Keratinocyte (primary cell): Measurements from ENCODE around the gene NTNG1. TPM values are rescaled to one million over a fixed set of nuclear protein-coding genes. Genes with fewer than 3 reads are reported as not detected.

Source experiments
- DNase-seq: peaks from one replicate; pipeline ENCODE4 v3.0.0-alpha.2; 2011; ENCODE audit warnings: low read depth, missing footprints, low spot score
- FAIRE-seq: peaks from 2 replicates; lab custom pipeline; 2011; peaks lifted over from hg19 to GRCh38; lab: Jason Lieb, UNC
- H2AFZ ChIP-seq: 2 replicates; pipeline ENCODE4 v1.6.0; 2012; ENCODE audit warnings: low read length, control low read depth, inconsistent platforms; ENCODE audit not compliant: control insufficient read depth
- H3K27ac ChIP-seq: 2 replicates; pipeline ENCODE4 v1.5.1; 2011; ENCODE audit warnings: low read length; ENCODE audit not compliant: control insufficient read depth, insufficient read depth
- H3K27me3 ChIP-seq: 3 replicates; pipeline ENCODE4 v1.6.0; 2011; ENCODE audit warnings: low read length; ENCODE audit not compliant: control insufficient read depth, insufficient read depth; ENCODE audit errors: extremely low read depth
- H3K36me3 ChIP-seq, 2 experiments: 2 replicates in 1 of 2; 3 replicates in 1 of 2; pipeline ENCODE4 v1.5.1; 2011; ENCODE audit warnings: low read length in 2 of 2, mild to moderate bottlenecking in 1 of 2; ENCODE audit not compliant: control insufficient read depth in 2 of 2, insufficient read depth in 2 of 2; ENCODE audit errors: extremely low read depth in 1 of 2
- H3K4me1 ChIP-seq: 3 replicates; pipeline ENCODE4 v1.5.1; 2011; ENCODE audit warnings: low read length; ENCODE audit not compliant: control insufficient read depth, insufficient read depth; ENCODE audit errors: extremely low read depth
- H3K4me2 ChIP-seq: 3 replicates; pipeline ENCODE4 v1.6.0; 2011; ENCODE audit warnings: low read depth, low read length; ENCODE audit not compliant: control insufficient read depth, insufficient read depth; ENCODE audit errors: extremely low read depth
- H3K4me3 ChIP-seq, 3 experiments: fragments of 200-600 bp in 1 of 3; sonication (generic) in 1 of 3; 2 replicates in 2 of 3; 3 replicates in 1 of 3; pipeline ENCODE4 v1.5.1; 2011 to 2016; ENCODE audit warnings: low read length in 3 of 3, mild to moderate bottlenecking in 3 of 3, control low read depth in 2 of 3, inconsistent platforms in 1 of 3, low read depth in 1 of 3, mixed read lengths in 1 of 3, mixed run types in 1 of 3, moderate library complexity in 1 of 3; ENCODE audit not compliant: control insufficient read depth in 2 of 3, insufficient read depth in 2 of 3; ENCODE audit errors: extremely low read depth in 1 of 3
- H3K79me2 ChIP-seq: 2 replicates; pipeline ENCODE4 v1.6.0; 2012; ENCODE audit warnings: low read length; ENCODE audit not compliant: control insufficient read depth, insufficient read depth
- H3K9ac ChIP-seq: 3 replicates; pipeline ENCODE4 v1.6.0; 2011; ENCODE audit warnings: low read length; ENCODE audit not compliant: control insufficient read depth, insufficient read depth; ENCODE audit errors: extremely low read depth
- H3K9me1 ChIP-seq: 3 replicates; pipeline ENCODE4 v1.6.0; 2011; ENCODE audit warnings: low read length; ENCODE audit not compliant: control insufficient read depth, insufficient read depth; ENCODE audit errors: extremely low read depth
- H3K9me3 ChIP-seq: 2 replicates; pipeline ENCODE4 v1.5.1; 2012; ENCODE audit warnings: low read depth, low read length; ENCODE audit not compliant: control insufficient read depth
- H4K20me1 ChIP-seq: 3 replicates; pipeline ENCODE4 v1.6.0; 2011; ENCODE audit warnings: low read length; ENCODE audit not compliant: control insufficient read depth, insufficient read depth; ENCODE audit errors: extremely low read depth
- EZH2 ChIP-seq: IDR thresholded peaks from one replicate; pipeline ENCODE4 v1.6.1; 2012; ENCODE audit warnings: inconsistent platforms, mild to moderate bottlenecking, low read length, moderate library complexity
- dilution Hi-C: fragments of 300-500 bp; cut with MboI; formaldehyde crosslinking; loops from one replicate; pipeline ENCODE4 v1.7.0; 2020; ENCODE audit warnings: low sequenced_read_pairs; ENCODE audit not compliant: extremely low pct_ligation_motif_present
- polyA plus RNA-seq, 5 experiments: library from polyadenylated mRNA; depleted of rRNA in 3 of 5; stranded (reverse) in 3 of 5; stranded (forward) in 1 of 5; unstranded in 1 of 5; fragments of >200 nt; gene quantifications; 1 replicate in 1 of 5; 2 replicates in 3 of 5; 3 replicates in 1 of 5; pipeline versions ENCODE4 v1.2.1 to v1.2.3, GENCODE V29; 2011 to 2012; ENCODE audit warnings: missing spikeins in 2 of 5, low read depth in 1 of 5, low replicate concordance in 1 of 5
- TF ChIP-seq, protein P1 (sequence below), 3 experiments: IDR thresholded peaks in 1 of 3; conservative IDR thresholded peaks in 1 of 3; optimal IDR thresholded peaks in 1 of 3; 2 replicates in 2 of 3; 3 replicates in 1 of 3; pipeline versions ENCODE3 to v1.5.1; 2011; ENCODE audit warnings: low read length in 3 of 3, mild to moderate bottlenecking in 3 of 3, moderate library complexity in 2 of 3, control low read depth in 1 of 3, inconsistent platforms in 1 of 3; ENCODE audit not compliant: insufficient read depth in 2 of 3; ENCODE audit errors: extremely low read depth in 1 of 3

The NTNG1 gene
- polyA plus RNA-seq, 1 donor (not counting 4 experiments of a cell fraction or from before 2014, with no cell fraction given), result 8.1 TPM

DNA sequence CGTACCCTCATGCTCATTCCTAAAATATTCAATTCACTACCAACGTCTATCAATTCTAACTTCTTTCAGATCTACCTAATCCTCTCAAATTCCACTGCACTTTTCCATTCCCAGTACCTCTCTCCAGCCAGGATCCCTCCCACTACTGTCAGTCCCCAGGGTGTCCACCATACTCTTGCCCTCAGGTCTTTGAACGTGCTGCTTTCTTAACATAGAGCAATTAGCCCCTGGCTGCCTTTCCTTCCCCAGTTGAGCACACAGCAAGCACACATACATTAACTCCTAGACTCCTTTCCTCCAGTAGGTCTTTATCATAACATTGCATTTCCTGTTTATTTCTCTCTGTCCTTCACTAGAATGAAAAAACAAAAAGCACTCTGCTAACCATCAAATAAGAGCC is 126.7 kb downstream of the NTNG1 start:
- no peak for TF ChIP-seq EZH2
- TF ChIP-seq, protein P1, sequence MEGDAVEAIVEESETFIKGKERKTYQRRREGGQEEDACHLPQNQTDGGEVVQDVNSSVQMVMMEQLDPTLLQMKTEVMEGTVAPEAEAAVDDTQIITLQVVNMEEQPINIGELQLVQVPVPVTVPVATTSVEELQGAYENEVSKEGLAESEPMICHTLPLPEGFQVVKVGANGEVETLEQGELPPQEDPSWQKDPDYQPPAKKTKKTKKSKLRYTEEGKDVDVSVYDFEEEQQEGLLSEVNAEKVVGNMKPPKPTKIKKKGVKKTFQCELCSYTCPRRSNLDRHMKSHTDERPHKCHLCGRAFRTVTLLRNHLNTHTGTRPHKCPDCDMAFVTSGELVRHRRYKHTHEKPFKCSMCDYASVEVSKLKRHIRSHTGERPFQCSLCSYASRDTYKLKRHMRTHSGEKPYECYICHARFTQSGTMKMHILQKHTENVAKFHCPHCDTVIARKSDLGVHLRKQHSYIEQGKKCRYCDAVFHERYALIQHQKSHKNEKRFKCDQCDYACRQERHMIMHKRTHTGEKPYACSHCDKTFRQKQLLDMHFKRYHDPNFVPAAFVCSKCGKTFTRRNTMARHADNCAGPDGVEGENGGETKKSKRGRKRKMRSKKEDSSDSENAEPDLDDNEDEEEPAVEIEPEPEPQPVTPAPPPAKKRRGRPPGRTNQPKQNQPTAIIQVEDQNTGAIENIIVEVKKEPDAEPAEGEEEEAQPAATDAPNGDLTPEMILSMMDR (optimal IDR thresholded peaks at IDR 0.05 in 1 of 3, IDR thresholded peaks at IDR 0.05 in 1 of 3, conservative IDR thresholded peaks at IDR 0.05 in 1 of 3; ENCODE audit: extremely low read depth in 1 of 3, insufficient read depth in 2 of 3, low read length in 3 of 3), result no peak
- no peaks in the 10 kb centered on the region for H3K4me1 ChIP-seq
- dilution Hi-C loops, result no loop called here
- no peaks in the 10 kb centered on the region for H3K36me3 ChIP-seq
- H3K9ac ChIP-seq, result no peak overlapping the region
- no peaks in the 10 kb centered on the region for H3K9me3 ChIP-seq
- DNase-seq (no peak), FAIRE-seq (no peak)
- no peak overlapping the region for H2AFZ ChIP-seq
- no peak overlapping the region for H3K4me2 ChIP-seq
- H3K27me3 ChIP-seq, result no peaks in the 10 kb centered on the region
- no peak overlapping the region for H3K27ac ChIP-seq
- no peaks in the 10 kb centered on the region for H3K9me1 ChIP-seq
- H4K20me1 ChIP-seq, result no peaks in the 10 kb centered on the region
- no peaks in the 10 kb centered on the region for H3K79me2 ChIP-seq
- H3K4me3 ChIP-seq, result no peak overlapping the region

DNA sequence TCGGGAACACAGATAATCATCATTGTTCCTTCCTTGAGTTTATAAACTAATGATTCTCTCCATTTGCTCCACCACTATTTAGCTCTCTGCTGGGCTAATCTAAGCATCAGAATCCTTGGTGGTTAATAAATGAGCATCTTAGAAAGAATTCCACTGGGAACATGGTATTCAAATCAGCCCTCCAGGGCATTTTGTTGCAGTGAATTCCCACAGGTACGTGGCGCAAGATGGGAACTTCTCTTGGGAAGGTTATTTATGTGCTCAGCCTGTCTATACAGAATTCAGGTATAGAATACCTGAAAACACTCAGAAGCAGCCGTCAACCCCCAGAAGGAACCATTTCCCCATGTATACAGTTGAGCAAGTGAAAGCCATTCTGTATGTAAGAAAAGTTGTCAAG is 131.5 kb downstream of the NTNG1 start:
- FAIRE-seq (no peak), DNase-seq (no peak)
- dilution Hi-C loops, result no loop called here
- Histone ChIP-seq H3K27ac (no peak overlapping the region), H3K4me3 (no peak overlapping the region), H3K27me3 (no peaks in the 10 kb centered on the region), H3K79me2 (no peaks in the 10 kb centered on the region), H4K20me1 (no peaks in the 10 kb centered on the region), H3K9ac (no peak overlapping the region), H2AFZ (no peak overlapping the region), H3K36me3 (no peaks in the 10 kb centered on the region), H3K4me1 (no peaks in the 10 kb centered on the region), H3K9me3 (no peaks in the 10 kb centered on the region), H3K9me1 (no peaks in the 10 kb centered on the region), H3K4me2 (no peak overlapping the region)
- no peak for TF ChIP-seq EZH2
- TF ChIP-seq, protein P1 (optimal IDR thresholded peaks at IDR 0.05 in 1 of 3, IDR thresholded peaks at IDR 0.05 in 1 of 3, conservative IDR thresholded peaks at IDR 0.05 in 1 of 3; ENCODE audit: extremely low read depth in 1 of 3, insufficient read depth in 2 of 3, low read length in 3 of 3), result no peak
